Stimulated activated CD8-positive, alpha-beta memory T cell treated with anti-CD3 and anti-CD28 coated beads, Interleukin-12 subunit alpha, Interleukin-12 subunit beta, amount 100 ng/mL, for 24 hours (primary cell): ENCODE data around the gene ARGLU1.

ENCODE experiments used
- DNase-seq: peaks from one replicate; pipeline ENCODE4 v3.0.0-alpha.2; 2020; ENCODE audit errors: extremely low read depth

ARGLU1 gene

GRCh38 chr13:106499896-106500295, 68.0 kb downstream of the ARGLU1 start:
- no peak for DNase-seq

DNA sequence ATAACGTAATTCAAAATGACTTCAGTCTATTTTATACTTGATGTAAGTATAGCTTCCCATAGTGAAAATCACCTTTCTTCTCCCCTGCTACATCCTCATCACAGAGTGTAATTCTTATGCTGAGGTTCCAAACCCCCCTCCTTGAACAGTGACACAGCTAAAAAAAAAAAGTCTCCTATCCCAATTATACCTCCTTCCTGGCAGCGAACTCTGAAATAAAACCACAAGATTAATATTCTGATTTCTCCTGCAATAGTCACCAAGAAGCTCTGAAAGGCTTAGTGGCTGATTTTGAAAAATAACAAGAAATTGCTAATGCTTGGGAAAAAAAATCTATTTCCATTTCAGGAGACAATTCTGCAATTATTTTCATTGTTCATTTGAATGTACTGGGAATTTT, 68.8 kb downstream of the ARGLU1 start:
- no peak for DNase-seq

DNA sequence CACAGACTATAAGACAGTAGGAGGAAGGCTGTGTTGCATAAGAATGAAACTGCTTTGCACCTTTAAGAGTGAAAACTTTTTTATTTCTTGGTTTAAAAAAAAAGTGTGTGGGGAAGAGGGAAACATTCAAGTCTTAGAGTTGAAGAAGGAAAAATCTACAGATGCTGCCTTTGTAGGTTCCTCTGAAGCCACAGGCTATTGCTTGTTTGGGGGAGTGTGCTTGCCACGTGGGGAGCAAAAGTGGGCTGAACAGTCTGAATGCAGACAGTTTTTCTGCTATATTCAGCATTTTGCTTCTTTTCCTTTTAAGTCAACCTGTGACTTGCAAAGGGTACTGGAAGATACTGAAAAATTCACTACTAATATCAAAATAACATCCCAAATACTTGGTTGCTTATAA, 69.4 kb downstream of the ARGLU1 start:
- no peak for DNase-seq

DNA sequence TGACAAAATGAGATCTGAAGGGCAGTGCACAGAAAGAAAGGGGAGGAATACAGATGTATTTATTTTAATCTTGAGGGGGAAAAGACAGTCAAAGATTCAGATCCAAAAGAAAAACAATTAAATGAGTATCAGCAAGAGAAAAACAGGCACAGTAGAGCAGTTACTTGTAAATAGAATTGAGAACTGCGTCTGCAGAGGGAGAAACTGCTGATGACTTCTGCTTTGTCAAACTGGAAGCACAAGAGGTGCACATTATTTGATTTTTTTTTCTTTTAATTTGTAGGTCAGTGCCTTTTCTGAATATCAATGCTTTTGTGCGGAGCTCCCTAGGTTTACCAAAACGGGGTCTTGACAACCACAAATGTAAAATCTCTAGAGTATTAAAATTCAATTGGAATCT, 69.8 kb downstream of the ARGLU1 start:
- no peak for DNase-seq

- DNase-seq, result no peak
Observed at GRCh38 chr13:106497079-106497478, 70.9 kb downstream of the ARGLU1 start.

- no peak for DNase-seq
Observed at GRCh38 chr13:106496072-106496997, 71.6 kb downstream of the ARGLU1 start.

- no peak for DNase-seq
Observed at GRCh38 chr13:106494936-106495335, 73.0 kb downstream of the ARGLU1 start.

DNA sequence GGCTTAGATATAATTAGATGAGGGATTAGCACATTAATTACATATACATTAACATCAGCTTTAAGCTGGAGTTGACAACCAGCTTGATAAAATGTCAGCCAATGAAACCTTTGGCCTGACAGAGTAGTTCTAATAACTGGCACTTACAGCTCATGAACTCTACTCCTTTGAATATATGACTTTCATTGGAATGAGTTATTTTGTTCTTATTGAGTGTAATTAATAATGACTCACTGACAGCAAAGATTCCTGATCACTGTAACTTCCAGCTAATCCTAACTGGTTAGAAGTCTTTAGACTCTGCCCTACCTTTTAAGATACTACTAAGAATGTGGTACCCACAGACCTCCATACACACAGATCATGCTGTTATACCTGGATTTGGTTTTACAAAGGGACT, 73.4 kb downstream of the ARGLU1 start:
- DNase-seq, result no peak

GRCh38 chr13:106493533-106494220, 74.3 kb downstream of the ARGLU1 start:
- no peak for DNase-seq

- no peak for DNase-seq
Observed at GRCh38 chr13:106492588-106493475, 75.1 kb downstream of the ARGLU1 start.

GRCh38 chr13:106491928-106492587, 75.9 kb downstream of the ARGLU1 start:
- DNase-seq, result no peak
